ENCODE results near the gene GOLIM4. TPM values are rescaled to one million over a fixed set of nuclear protein-coding genes. Genes with fewer than 3 reads are reported as not detected.

Gene GOLIM4
- total and polyA plus RNA-seq, 4 donors, result 17.9 to 47.9 (median 32.7) TPM

- TF ChIP-seq, protein P1, sequence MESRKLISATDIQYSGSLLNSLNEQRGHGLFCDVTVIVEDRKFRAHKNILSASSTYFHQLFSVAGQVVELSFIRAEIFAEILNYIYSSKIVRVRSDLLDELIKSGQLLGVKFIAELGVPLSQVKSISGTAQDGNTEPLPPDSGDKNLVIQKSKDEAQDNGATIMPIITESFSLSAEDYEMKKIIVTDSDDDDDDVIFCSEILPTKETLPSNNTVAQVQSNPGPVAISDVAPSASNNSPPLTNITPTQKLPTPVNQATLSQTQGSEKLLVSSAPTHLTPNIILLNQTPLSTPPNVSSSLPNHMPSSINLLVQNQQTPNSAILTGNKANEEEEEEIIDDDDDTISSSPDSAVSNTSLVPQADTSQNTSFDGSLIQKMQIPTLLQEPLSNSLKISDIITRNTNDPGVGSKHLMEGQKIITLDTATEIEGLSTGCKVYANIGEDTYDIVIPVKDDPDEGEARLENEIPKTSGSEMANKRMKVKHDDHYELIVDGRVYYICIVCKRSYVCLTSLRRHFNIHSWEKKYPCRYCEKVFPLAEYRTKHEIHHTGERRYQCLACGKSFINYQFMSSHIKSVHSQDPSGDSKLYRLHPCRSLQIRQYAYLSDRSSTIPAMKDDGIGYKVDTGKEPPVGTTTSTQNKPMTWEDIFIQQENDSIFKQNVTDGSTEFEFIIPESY (IDR thresholded peaks at IDR 0.05), result no peak
- TF ChIP-seq FOXA2 (IDR thresholded peaks at IDR 0.05) (no peak), GABPA (IDR thresholded peaks at IDR 0.05 in 1 of 2, conservative IDR thresholded peaks at IDR 0.05 in 1 of 2) (no peak), HNF4A (conservative IDR thresholded peaks at IDR 0.05) (no peak)
Observed at GRCh38 chr3:168028086-168028485, 67.6 kb downstream of the GOLIM4 start (continued).

GRCh38 chr3:168026764-168027163, 69.0 kb downstream of the GOLIM4 start:
- Histone ChIP-seq H3K4me3 (ENCODE audit: low read depth in 1 of 3, low read length in 3 of 3) (no peak overlapping the region), H3K4me1 (ENCODE audit: control insufficient read depth in 4 of 4, insufficient read depth in 4 of 4, low read length in 3 of 4) (no peaks in the 10 kb centered on the region), H3K27me3 (ENCODE audit: control insufficient read depth in 4 of 4, insufficient read depth in 4 of 4, low read length in 3 of 4) (no peaks in the 10 kb centered on the region), H3K36me3 (ENCODE audit: control insufficient read depth in 4 of 4, insufficient read depth in 3 of 4, low read depth in 1 of 4, low read length in 3 of 4) (peaks cover 14 to 80% (median 73%) of the 10 kb centered on the region in 4 donors), H3K9me3 (ENCODE audit: control insufficient read depth in 4 of 4, low read length in 3 of 4) (no peaks in the 10 kb centered on the region), H3K9ac (ENCODE audit: low read depth in 1 of 2, low read length in 2 of 2) (no peak overlapping the region), H3K27ac (ENCODE audit: low read depth in 1 of 2, low read length in 2 of 2) (no peak overlapping the region)
- TF ChIP-seq YY1 (IDR thresholded peaks at IDR 0.05) (no peak), HNF4A (conservative IDR thresholded peaks at IDR 0.05) (no peak), TAF1 (conservative IDR thresholded peaks at IDR 0.05) (no peak), RAD21 (IDR thresholded peaks at IDR 0.05) (no peak), GABPA (IDR thresholded peaks at IDR 0.05 in 1 of 2, conservative IDR thresholded peaks at IDR 0.05 in 1 of 2) (no peak), JUND (IDR thresholded peaks at IDR 0.05) (no peak), CTCF (IDR thresholded peaks at IDR 0.05; ENCODE audit: low read depth, low read length, missing input control) (no peak), NR2F2 (IDR thresholded peaks at IDR 0.05) (no peak), SP1 (IDR thresholded peaks at IDR 0.05) (no peak), EGR1 (IDR thresholded peaks at IDR 0.05; ENCODE audit: low read depth in 2 of 2) (no peak), ATF3 (IDR thresholded peaks at IDR 0.05) (no peak), MAX (IDR thresholded peaks at IDR 0.05) (no peak), HNF4G (IDR thresholded peaks at IDR 0.05) (no peak), RXRA (IDR thresholded peaks at IDR 0.05) (no peak), FOXA2 (IDR thresholded peaks at IDR 0.05) (no peak), FOXA1 (IDR thresholded peaks at IDR 0.05) (no peak)
- TF ChIP-seq, protein P1 (IDR thresholded peaks at IDR 0.05), result no peak
- TF ChIP-seq, protein P2, sequence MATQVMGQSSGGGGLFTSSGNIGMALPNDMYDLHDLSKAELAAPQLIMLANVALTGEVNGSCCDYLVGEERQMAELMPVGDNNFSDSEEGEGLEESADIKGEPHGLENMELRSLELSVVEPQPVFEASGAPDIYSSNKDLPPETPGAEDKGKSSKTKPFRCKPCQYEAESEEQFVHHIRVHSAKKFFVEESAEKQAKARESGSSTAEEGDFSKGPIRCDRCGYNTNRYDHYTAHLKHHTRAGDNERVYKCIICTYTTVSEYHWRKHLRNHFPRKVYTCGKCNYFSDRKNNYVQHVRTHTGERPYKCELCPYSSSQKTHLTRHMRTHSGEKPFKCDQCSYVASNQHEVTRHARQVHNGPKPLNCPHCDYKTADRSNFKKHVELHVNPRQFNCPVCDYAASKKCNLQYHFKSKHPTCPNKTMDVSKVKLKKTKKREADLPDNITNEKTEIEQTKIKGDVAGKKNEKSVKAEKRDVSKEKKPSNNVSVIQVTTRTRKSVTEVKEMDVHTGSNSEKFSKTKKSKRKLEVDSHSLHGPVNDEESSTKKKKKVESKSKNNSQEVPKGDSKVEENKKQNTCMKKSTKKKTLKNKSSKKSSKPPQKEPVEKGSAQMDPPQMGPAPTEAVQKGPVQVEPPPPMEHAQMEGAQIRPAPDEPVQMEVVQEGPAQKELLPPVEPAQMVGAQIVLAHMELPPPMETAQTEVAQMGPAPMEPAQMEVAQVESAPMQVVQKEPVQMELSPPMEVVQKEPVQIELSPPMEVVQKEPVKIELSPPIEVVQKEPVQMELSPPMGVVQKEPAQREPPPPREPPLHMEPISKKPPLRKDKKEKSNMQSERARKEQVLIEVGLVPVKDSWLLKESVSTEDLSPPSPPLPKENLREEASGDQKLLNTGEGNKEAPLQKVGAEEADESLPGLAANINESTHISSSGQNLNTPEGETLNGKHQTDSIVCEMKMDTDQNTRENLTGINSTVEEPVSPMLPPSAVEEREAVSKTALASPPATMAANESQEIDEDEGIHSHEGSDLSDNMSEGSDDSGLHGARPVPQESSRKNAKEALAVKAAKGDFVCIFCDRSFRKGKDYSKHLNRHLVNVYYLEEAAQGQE (IDR thresholded peaks at IDR 0.05), result no peak
- DNase-seq (ENCODE audit: low spot score), result no peak
- WGBS, result 93% methylated on average over 3 of the region's 3 CpGs

All from liver (tissue), 9 donors.